ENCODE measurements around the gene NIP7. TPM values are rescaled to one million over a fixed set of nuclear protein-coding genes. Genes with fewer than 3 reads are reported as not detected.

NIP7 gene
- total and polyA plus RNA-seq, 2 experiments from 2014 or later = 30.4 to 47.4 TPM

DNA sequence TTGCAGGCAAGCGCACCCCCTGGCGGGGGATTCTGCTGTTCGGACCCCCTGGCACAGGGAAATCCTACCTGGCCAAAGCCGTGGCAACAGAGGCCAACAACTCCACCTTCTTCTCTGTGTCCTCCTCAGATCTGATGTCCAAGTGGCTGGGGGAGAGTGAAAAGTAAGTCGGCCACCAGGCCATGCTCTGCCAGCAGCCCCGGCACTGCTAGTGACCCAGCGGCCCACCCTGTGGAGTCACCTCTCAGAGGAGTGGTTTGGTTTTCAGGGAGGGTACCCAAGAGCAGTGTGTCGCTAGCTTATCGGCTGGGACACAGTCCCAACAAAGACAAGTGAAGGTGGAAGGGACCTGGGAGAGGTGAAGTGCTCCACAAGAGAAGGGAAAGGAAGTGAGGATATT is 20.2 kb upstream of the NIP7 start:
- DNase-seq (ENCODE audit: low spot score) = no peak
- H3F3A ChIP-seq (replicated peaks; ENCODE audit: low read depth) = peaks cover 4% of the 10 kb centered on the region; the same call in 1 of the 2 replicates
- H3K4me1 Mint-ChIP-seq = no peaks in the 10 kb centered on the region; the same call in 2 of the 3 replicates
- H3K27ac Mint-ChIP-seq = no peak overlapping the region; the same call in 1 of the 2 replicates
- TF ChIP-seq, protein P1, sequence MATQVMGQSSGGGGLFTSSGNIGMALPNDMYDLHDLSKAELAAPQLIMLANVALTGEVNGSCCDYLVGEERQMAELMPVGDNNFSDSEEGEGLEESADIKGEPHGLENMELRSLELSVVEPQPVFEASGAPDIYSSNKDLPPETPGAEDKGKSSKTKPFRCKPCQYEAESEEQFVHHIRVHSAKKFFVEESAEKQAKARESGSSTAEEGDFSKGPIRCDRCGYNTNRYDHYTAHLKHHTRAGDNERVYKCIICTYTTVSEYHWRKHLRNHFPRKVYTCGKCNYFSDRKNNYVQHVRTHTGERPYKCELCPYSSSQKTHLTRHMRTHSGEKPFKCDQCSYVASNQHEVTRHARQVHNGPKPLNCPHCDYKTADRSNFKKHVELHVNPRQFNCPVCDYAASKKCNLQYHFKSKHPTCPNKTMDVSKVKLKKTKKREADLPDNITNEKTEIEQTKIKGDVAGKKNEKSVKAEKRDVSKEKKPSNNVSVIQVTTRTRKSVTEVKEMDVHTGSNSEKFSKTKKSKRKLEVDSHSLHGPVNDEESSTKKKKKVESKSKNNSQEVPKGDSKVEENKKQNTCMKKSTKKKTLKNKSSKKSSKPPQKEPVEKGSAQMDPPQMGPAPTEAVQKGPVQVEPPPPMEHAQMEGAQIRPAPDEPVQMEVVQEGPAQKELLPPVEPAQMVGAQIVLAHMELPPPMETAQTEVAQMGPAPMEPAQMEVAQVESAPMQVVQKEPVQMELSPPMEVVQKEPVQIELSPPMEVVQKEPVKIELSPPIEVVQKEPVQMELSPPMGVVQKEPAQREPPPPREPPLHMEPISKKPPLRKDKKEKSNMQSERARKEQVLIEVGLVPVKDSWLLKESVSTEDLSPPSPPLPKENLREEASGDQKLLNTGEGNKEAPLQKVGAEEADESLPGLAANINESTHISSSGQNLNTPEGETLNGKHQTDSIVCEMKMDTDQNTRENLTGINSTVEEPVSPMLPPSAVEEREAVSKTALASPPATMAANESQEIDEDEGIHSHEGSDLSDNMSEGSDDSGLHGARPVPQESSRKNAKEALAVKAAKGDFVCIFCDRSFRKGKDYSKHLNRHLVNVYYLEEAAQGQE (IDR thresholded peaks at IDR 0.05; ENCODE audit: unreplicated experiment) = no peak
- TF ChIP-seq ZNF331 (CRISPR knock-in tag; IDR thresholded peaks at IDR 0.05; ENCODE audit: low read depth) (no peak), STAT1 (IDR thresholded peaks at IDR 0.05; ENCODE audit: unreplicated experiment) (no peak), EZH2 (IDR thresholded peaks at IDR 0.05; ENCODE audit: low read depth, unreplicated experiment) (no peak)
- TF ChIP-seq, protein P2, sequence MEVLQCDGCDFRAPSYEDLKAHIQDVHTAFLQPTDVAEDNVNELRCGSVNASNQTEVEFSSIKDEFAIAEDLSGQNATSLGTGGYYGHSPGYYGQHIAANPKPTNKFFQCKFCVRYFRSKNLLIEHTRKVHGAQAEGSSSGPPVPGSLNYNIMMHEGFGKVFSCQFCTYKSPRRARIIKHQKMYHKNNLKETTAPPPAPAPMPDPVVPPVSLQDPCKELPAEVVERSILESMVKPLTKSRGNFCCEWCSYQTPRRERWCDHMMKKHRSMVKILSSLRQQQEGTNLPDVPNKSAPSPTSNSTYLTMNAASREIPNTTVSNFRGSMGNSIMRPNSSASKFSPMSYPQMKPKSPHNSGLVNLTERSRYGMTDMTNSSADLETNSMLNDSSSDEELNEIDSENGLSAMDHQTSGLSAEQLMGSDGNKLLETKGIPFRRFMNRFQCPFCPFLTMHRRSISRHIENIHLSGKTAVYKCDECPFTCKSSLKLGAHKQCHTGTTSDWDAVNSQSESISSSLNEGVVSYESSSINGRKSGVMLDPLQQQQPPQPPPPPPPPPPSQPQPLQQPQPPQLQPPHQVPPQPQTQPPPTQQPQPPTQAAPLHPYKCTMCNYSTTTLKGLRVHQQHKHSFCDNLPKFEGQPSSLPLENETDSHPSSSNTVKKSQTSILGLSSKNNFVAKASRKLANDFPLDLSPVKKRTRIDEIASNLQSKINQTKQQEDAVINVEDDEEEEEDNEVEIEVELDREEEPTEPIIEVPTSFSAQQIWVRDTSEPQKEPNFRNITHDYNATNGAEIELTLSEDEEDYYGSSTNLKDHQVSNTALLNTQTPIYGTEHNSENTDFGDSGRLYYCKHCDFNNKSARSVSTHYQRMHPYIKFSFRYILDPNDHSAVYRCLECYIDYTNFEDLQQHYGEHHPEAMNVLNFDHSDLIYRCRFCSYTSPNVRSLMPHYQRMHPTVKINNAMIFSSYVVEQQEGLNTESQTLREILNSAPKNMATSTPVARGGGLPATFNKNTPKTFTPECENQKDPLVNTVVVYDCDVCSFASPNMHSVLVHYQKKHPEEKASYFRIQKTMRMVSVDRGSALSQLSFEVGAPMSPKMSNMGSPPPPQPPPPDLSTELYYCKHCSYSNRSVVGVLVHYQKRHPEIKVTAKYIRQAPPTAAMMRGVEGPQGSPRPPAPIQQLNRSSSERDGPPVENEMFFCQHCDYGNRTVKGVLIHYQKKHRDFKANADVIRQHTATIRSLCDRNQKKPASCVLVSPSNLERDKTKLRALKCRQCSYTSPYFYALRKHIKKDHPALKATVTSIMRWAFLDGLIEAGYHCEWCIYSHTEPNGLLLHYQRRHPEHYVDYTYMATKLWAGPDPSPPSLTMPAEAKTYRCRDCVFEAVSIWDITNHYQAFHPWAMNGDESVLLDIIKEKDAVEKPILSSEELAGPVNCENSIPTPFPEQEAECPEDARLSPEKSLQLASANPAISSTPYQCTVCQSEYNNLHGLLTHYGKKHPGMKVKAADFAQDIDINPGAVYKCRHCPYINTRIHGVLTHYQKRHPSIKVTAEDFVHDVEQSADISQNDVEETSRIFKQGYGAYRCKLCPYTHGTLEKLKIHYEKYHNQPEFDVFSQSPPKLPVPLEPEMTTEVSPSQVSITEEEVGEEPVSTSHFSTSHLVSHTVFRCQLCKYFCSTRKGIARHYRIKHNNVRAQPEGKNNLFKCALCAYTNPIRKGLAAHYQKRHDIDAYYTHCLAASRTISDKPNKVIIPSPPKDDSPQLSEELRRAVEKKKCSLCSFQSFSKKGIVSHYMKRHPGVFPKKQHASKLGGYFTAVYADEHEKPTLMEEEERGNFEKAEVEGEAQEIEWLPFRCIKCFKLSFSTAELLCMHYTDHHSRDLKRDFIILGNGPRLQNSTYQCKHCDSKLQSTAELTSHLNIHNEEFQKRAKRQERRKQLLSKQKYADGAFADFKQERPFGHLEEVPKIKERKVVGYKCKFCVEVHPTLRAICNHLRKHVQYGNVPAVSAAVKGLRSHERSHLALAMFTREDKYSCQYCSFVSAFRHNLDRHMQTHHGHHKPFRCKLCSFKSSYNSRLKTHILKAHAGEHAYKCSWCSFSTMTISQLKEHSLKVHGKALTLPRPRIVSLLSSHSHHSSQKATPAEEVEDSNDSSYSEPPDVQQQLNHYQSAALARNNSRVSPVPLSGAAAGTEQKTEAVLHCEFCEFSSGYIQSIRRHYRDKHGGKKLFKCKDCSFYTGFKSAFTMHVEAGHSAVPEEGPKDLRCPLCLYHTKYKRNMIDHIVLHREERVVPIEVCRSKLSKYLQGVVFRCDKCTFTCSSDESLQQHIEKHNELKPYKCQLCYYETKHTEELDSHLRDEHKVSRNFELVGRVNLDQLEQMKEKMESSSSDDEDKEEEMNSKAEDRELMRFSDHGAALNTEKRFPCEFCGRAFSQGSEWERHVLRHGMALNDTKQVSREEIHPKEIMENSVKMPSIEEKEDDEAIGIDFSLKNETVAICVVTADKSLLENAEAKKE (CRISPR knock-in tag; IDR thresholded peaks at IDR 0.05) = no peak
- TF ChIP-seq, protein P3, sequence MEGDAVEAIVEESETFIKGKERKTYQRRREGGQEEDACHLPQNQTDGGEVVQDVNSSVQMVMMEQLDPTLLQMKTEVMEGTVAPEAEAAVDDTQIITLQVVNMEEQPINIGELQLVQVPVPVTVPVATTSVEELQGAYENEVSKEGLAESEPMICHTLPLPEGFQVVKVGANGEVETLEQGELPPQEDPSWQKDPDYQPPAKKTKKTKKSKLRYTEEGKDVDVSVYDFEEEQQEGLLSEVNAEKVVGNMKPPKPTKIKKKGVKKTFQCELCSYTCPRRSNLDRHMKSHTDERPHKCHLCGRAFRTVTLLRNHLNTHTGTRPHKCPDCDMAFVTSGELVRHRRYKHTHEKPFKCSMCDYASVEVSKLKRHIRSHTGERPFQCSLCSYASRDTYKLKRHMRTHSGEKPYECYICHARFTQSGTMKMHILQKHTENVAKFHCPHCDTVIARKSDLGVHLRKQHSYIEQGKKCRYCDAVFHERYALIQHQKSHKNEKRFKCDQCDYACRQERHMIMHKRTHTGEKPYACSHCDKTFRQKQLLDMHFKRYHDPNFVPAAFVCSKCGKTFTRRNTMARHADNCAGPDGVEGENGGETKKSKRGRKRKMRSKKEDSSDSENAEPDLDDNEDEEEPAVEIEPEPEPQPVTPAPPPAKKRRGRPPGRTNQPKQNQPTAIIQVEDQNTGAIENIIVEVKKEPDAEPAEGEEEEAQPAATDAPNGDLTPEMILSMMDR (conservative IDR thresholded peaks at IDR 0.05; ENCODE audit: low read depth in 2 of 2) = peak in 1 of 2 experiments; percentile 34; a peak in 2 of 4 replicates
- no peaks in the 10 kb centered on the region for H3K4me1 ChIP-seq (ENCODE audit: insufficient read depth)
- H3K36me3 Mint-ChIP-seq (ENCODE audit: low read depth) = peaks cover 76% of the 10 kb centered on the region
- no peak overlapping the region for H3K4me3 Mint-ChIP-seq
- ATAC-seq = no peak
- H3K36me3 ChIP-seq (ENCODE audit: insufficient read depth) = peaks cover 4% of the 10 kb centered on the region
- H3K27ac ChIP-seq (ENCODE audit: low read depth) = no peak overlapping the region
- no peaks in the 10 kb centered on the region for H3K9me3 Mint-ChIP-seq
- H2AFZ ChIP-seq = no peak overlapping the region
- no peak overlapping the region for H3K4me3 ChIP-seq
- H3K4me2 ChIP-seq = no peak overlapping the region
- no peaks in the 10 kb centered on the region for H3K27me3 ChIP-seq (ENCODE audit: insufficient read depth)
- H3K27me3 Mint-ChIP-seq (ENCODE audit: insufficient read depth, low read depth, poor library complexity) = peaks cover 14% of the 10 kb centered on the region
- H4K20me1 ChIP-seq (replicated peaks; ENCODE audit: insufficient read depth) = peaks cover 14% of the 10 kb centered on the region
- H3K79me2 ChIP-seq (replicated peaks; ENCODE audit: insufficient read depth) = peaks cover 7% of the 10 kb centered on the region
- H3K9me2 ChIP-seq (ENCODE audit: insufficient read depth) = no peaks in the 10 kb centered on the region
